GM19043 (cell line): Measurements from ENCODE around the gene PALB2.

Experiments used
- ATAC-seq: cut with Tn5 transposase; IDR thresholded peaks from one replicate; pipeline ENCODE4 v1.9.1; 2021; ENCODE audit warnings: low read depth; ENCODE audit not compliant: unreplicated experiment

The PALB2 gene

DNA sequence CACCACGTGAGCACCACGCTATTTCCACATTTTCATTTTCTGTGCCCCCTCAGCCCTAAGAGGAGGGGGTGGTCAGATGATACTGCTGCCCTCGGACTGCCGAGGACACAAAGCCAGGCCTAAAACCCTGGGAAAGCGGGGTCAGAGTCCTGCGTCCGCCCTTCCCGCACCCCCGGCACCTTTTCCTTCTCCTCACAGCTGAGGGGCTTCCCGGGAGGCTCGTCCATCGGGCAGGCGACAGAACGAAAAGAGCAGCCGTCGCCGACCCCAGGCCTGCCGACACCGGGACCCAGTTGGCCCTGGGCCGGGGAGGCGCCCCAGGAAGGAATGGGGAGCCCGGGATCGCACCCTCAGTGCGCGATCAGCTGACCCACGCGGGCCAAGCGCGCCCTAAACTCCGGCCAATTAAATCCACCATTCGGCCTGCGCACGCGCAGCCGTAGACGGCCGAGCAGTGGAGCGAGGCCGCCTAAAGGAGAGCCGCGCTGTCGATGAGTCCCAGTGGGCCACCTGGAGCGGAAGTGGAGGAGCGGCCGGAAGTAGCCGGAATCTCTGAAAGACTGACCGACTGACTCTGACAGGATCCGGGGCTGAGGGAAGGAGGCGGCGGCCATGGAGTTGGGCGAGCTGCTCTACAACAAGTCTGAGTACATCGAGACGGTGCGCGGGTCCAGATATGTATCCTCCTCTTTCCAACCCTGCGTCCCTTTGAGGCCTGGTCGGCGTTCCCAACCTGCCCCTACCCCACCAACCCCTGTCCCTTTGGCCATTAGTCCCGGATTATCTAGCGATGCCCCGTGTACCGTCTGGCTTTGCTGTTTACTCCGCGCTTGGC lies at the start of gene PALB2, which contains the start of gene DCTN5:
Gene PALB2, minus strand, starts transcription at position 380 of the 835 bp plus-strand sequence. Its CDS starts 153 bp downstream, at position 227.
Gene DCTN5, plus strand, starts transcription at position 536 of the 835 bp plus-strand sequence. Its CDS starts 77 bp downstream, at position 613.
- ATAC-seq: peak; percentile 95

DNA sequence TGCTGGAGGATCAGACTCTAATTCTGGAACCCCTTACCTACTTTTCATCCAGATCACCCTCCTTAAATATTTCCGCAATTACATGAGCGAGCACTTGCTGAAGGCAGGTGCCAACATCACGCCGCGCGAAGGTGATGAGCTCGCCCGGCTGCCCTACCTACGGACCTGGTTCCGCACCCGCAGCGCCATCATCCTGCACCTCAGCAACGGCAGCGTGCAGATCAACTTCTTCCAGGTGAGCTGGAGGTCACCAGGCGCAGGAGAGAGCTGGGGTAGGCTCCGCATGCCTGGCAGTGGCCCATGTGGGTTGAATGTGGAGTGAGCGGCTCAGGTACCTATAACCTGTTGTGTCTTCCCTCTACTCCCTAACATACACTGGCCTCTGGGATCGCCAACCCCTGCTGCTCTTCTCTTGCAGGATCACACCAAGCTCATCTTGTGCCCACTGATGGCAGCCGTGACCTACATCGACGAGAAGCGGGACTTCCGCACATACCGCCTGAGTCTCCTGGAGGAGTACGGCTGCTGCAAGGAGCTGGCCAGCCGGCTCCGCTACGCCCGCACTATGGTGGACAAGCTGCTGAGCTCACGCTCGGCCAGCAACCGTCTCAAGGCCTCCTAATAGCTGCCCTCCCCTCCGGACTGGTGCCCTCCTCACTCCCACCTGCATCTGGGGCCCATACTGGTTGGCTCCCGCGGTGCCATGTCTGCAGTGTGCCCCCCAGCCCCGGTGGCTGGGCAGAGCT lies 48.5 kb upstream of the PALB2 start:
- ATAC-seq: no peak

DNA sequence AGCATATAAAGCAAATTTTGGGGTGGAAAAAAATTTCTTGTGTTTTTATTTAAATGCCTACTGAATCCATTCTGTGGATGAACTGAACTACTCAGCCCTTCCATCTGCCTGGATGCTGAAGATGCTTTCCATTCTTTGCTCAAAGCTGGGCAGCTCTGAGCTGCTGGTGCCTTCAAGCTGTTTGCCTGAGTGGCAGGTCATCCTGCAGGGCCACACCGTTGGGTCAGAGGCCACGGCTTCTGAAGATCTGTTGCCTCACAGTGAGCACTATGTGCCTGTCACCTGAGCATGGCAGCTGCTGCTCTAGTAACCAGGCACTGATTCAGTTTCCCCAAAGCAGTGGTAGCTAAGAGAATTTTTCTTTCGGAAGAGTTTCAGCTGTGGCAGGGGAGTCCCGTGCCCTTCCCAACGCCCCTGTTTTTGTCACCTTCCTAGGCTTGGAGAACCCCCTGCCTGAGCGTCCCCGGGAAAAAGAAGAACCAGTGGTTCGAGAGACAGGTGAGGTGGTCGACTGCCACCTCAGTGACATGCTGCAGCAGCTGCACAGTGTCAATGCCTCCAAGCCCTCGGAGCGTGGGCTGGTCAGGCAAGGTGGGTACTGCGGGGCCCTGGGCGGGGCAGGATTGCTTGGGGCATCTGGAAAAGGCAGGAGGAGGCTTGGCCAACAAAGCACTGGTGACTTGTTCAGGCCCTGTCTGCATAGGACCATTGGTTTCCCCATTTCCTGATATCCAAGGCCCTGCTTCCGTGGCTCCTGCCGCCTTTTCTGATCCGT lies 46.1 kb upstream of the PALB2 start:
- ATAC-seq: no peak

DNA sequence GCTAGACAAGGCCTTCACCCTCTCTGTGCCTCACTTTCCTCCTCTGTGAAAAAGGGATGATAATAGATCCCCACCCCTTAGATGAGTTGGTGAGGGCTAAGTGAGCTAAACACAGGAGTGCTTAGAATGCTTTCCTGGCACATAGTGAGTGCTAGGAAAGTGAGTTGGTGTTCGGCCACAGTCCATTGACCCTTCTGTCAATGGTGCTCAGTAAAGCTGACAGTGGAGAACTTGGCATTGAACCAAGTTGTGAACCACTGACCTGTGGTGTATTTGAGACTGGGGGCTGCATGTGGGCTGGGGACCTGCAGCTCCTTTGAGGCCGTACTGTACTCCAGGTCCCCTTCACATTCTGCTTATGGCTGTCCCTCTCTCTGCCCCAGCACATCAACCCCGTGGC lies 42.4 kb upstream of the PALB2 start:
- ATAC-seq: no peak

DNA sequence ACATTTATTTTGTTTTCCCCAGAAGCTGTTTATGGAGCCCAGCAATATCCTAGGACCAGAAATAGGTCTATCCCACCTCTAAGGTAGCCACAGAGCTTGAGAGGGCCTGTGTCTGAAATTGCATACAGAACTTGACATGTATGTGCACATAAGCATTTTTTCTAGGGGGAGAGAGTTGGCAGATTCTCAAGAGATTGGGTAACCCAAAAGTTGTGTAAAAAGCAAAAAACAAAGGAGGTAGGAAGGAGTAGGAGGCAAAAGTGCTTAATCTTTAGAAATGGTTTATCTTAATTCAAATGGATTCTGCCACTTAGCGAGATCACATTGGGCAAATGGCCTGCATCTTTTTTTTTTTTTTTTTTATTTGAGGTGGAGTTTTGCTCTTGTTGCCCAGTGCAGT lies 41.1 kb upstream of the PALB2 start:
- ATAC-seq: no peak

DNA sequence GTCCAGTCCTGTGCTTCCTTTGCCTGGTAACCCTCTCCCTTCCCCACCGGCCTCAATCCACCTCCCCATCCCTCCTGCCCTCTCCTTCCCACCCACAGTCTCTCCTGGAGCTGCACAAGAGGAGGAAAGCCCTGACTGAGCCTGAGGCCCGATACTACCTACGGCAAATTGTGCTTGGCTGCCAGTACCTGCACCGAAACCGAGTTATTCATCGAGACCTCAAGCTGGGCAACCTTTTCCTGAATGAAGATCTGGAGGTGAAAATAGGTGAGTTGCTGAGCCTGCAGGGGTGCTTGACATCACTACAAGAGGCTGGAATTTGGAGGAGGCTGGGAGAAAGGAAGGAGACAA lies 38.9 kb upstream of the PALB2 start:
- no peak for ATAC-seq

DNA sequence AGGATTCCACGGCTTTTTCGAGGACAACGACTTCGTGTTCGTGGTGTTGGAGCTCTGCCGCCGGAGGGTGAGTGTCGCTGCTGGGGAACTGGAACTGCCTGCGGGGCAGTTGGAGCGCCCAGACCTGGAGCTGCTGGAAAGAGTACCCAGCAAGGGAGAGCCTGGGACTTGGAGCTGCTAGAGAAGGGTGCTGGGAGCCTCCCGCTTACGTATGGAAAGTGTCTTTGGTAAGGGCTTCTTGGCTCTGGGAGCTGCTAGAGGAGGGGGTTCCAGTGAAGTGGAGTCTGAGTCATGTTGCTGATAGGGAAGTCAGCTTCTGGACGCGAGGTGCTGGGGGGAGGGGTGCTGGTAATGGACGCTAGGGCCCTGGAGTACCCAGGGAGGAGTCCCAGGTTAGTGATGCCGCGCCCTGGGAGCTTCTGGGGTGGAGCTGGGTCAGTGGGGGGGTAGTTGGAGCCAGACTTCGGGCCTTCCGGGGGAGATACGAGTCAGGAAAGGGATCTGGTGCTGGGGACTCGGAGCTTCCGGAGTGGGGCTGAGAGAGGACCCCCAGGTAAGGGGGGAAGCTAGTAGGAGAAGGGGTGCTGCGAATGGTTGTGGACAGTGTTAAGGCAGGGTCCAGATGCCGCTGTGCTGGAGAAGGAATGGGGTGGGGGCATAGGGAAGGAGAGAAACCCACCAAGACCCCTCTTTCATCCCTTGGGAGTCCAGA lies 38.3 kb upstream of the PALB2 start:
- ATAC-seq: no peak

DNA sequence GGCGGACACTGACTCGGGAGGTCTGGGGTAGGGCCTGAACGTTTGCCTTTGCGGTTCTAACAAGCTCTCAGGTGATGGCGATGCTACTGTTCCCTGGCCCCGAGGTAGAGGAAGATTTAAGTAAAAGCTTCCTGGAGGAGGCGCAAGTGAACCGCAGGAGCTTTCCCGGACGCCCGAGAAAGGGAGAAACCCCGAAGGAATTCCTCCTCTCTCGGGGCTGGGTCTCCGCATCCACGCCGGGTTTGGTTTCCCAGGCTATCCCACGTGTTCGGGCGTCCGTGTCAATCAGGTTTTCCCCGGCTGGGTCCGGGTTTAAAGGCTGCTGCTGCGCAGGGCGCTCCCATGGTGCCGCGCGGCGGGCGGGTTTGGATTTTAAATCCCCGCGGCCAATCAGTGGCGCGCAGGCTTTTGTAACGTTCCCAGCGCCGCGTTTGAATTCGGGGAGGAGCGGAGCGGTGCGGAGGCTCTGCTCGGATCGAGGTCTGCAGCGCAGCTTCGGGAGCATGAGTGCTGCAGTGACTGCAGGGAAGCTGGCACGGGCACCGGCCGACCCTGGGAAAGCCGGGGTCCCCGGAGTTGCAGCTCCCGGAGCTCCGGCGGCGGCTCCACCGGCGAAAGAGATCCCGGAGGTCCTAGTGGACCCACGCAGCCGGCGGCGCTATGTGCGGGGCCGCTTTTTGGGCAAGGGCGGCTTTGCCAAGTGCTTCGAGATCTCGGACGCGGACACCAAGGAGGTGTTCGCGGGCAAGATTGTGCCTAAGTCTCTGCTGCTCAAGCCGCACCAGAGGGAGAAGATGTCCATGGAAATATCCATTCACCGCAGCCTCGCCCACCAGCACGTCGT lies 37.5 kb upstream of the PALB2 start, which contains the start of gene PLK1:
Gene PLK1, plus strand, starts transcription at position 460 of the 844 bp plus-strand sequence. Its CDS starts 44 bp downstream, at position 504.
- ATAC-seq: no peak

DNA sequence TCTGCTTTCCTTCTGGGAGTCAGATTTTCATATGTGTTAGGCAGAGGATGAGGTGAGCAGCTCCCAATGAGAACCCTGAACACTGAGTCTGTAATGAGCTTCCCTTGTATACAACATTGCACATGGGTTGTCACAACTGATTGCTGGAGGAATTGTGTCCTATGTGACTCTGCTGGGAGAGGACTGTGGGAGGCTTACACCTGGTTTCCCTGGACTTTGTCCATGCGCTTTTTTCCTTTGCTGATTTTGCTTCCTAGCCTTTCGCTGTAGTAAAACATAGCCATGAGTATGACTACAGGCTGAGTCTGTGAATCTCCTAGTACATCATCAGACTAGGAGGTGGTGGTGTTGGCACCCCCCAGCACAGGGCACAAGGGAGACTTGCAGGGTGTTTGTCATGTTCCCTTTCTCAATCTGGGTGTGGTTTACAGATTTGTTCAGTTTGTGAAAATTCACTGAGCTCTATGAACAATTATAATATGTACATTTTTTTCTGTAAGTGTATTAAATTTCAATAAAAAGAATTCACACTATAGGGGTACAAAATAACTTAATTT lies 35.9 kb upstream of the PALB2 start:
- no peak for ATAC-seq

DNA sequence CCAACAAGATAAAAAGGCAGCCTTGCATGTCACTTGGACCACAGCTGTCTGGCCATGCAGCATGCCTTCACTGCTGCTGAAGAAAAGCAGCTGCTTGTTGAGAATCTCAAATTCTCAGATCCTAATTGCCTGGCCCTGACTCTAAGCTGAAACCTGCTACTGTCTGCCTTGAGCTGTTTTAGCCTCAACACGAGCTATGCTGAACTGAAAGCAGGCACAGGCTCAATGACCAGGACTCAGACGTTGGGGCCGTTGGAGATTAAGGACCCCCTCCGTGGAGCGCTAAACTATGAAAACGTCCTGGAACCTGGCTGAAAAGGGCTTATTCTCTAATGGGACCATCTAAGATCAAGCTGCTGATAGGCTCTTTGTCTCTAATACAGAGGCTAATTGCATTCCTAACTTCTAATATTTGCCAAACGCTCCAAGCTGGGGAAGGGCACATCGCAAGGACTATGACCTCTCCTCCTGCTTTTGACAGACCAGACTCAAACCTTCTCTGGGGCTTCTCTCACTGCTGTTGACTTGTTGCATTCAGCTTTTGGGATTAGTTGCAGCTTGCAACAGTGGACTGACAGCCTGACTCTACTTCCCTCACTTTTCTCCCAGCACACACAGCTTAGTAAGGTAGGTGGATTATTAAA lies 33.0 kb upstream of the PALB2 start:
- ATAC-seq: no peak

DNA sequence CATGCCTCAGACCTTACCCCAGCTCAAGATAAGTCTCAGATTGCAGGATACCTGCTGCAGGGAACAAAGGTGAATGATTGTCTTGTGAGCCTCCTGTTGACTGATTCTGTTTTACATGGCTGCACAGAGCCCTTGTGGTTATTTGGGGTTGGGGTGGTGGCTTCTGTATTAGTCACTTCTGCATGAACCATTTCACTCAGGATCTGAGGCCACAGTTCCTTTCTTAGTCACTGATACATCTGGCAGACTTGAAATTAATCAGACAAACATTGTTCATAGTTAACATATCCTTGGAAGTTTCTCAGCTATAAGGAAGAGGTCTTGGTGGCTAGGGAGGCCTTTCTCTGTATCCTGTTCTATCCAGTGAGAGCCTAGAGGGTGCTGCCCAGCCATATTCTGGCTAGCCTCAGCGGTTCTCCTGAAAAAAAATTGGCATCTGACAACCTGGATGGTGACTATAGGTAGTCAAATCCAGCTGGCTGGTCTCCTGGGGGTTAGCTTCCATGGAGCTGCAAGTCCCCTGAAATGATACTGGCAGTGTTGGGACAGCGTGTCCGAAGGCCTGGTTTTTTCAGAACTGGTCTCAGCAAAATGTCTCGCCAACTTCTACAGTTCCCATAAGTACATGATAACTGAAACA lies 29.1 kb upstream of the PALB2 start:
- ATAC-seq: peak; percentile 94

DNA sequence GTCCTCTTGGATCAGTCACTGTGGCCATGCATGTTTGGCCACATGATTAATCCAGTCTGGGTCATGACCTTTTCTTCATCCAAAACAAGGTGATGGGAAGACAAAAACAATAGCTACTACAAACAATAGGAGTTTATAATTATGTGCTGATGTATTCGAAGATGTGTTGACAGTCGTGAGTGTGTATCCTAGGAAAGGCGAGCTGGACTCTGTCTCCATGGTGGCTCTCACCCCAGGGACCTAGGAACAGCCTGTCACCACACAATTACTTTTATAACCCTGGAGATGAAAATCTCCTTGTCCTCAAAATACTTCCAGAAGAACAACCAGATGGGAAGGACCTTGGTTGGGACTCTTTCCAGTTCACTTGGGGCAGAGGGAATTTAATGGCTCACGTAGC lies 27.8 kb upstream of the PALB2 start:
- no peak for ATAC-seq

DNA sequence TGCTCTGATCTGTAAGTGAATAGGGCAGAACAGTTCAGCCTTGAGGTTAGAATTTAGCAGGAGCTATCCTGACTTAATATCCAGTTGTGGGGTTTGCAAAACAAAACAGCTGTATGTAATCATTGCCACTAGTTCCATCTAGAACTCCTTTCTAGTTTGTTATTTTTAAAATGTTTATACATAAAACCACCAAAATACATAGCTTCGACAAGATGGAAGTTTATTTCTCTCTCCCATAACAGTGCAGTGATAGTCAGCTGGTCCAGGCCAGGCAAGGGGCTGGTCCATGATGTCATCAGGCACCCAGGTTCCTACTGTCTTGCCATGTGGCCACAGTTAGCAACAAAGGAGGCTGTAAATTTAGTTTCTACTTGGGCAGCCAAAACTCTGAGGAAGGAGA lies 27.1 kb upstream of the PALB2 start:
- ATAC-seq: no peak

DNA sequence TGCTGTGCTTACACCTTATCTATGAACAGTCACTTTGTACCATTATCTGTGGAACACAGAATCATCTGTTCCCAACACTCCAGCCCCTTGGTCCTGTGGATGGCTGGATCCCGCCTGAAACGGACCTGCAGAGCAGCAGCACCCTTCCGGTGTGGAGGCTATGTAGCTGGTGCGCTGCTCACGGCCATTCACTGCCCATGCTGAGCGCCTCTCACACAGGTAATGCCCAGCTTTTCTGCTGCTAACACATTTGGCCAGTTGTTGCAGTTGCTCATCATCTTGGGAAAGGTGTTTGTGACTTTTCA lies 26.2 kb upstream of the PALB2 start:
- ATAC-seq: no peak

DNA sequence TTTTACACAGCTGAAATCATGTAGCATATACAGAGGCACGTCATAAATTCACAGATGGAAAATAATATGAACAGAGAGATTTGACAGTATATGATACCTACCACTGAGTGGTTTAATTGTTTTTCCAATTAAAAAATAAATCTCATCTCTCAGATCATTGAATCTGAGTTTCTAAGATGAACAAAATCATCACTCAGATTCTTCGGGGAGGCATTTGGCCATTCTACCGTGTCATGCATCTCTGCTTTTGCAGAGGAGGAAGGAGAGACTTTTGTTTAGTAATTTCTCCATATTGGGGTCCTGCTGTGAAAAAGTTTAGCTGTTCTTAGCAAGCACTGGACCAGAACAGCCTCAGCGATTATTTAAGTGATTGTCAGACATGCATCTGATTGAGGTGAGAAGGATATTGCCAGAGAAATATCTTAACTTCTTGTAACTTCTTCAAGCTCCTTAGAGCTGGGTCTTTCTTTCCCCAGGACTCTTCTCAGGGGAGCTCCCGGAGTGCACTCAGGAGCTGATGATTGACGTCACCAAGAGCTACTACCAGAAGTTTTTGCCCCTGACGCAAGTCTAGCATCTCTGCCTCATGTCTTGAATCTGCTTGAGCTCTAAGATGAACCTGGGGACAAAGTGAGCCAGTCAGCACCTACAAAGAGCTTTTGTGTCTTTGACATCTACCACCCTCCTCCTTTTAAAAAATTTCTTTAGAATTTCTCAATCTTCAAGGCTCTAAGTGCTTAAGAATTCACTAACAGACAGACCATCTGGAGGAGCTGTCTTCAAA lies 25.7 kb upstream of the PALB2 start:
- ATAC-seq: no peak

DNA sequence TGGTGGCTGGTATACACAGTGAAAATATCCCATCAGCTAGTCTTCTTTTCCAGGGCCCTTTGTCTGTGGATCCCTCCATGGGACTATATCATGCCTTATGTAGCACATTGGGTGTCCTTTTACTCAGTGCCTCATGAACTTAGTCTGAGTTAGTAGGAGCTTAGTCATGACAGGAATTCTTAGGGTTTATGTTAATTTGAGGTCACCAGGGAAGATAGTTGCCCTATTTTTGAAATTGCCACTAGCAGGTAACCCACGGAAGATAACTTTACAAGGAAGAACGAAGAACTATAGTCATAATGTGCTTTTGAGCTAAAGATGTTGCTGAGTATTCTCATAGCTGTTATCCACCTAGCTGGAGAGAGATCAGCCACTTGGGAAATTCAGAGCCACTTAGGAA lies 22.8 kb upstream of the PALB2 start:
- no peak for ATAC-seq

DNA sequence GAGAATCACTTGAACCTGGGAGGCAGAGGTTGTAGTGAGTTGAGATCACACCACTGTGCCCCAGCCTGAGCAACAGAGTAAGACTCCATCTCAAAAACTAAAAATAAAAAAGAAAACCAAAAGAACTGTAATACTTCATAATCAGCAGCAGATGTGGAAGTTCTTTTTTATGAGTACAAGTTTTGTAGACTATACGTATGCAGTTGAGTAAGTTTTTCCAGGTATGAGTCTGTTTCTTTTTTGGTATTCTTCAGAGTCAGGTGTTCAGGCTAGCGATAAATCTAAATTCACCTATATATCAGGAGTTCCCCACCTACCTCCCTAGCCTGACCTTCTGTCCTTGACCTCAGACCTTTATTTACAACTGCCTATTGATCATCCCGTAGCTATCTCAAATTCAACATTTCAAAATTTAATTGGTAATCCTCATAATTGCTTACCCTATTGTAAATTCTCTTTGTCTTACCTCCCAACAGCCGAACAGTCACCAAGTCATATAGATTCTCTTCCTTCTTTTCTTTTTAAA lies 10.9 kb upstream of the PALB2 start:
- no peak for ATAC-seq
